ENCODE measurements around the gene KDM4B. TPM values are rescaled to one million over a fixed set of nuclear protein-coding genes. Genes with fewer than 3 reads are reported as not detected.

The KDM4B gene
- total and polyA plus RNA-seq, 2 of the 8 experiments (the other 6 are each of a cell fraction or from before 2014, with no cell fraction given) = 12.0 to 31.9 TPM

- no peak for TF ChIP-seq USF2 (IDR thresholded peaks at IDR 0.05; ENCODE audit: low read length)
Observed at GRCh38 chr19:4987256-4987655, 18.3 kb downstream of the KDM4B start (continued).
